Activated CD4-positive, alpha-beta T cell treated with anti-CD3 and anti-CD28 coated beads for 1 hour (primary cell): ENCODE measurements around the gene RERG.

ENCODE experiments used
- DNase-seq: peaks from one replicate; pipeline ENCODE4 v3.0.0-alpha.2; 2020

RERG gene

DNA sequence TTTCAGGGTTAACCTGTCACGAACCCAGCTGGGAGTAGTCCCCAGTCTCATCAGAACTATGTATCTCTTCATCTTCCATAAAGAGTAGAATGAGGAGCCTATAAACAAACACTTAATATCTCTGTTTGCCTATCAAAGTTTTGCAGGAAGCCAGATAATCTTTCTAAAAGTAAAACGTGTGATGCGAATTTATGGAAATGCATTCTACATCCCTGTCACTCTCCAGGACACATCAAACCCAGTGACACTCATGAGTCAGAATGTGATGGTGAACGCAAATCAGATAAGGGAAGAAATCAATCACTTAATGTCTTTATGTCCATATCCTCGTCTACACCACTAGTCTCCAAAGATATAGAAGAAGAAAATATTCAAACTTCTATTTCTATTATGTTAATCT, 37.4 kb downstream of the RERG start:
- no peak for DNase-seq

DNA sequence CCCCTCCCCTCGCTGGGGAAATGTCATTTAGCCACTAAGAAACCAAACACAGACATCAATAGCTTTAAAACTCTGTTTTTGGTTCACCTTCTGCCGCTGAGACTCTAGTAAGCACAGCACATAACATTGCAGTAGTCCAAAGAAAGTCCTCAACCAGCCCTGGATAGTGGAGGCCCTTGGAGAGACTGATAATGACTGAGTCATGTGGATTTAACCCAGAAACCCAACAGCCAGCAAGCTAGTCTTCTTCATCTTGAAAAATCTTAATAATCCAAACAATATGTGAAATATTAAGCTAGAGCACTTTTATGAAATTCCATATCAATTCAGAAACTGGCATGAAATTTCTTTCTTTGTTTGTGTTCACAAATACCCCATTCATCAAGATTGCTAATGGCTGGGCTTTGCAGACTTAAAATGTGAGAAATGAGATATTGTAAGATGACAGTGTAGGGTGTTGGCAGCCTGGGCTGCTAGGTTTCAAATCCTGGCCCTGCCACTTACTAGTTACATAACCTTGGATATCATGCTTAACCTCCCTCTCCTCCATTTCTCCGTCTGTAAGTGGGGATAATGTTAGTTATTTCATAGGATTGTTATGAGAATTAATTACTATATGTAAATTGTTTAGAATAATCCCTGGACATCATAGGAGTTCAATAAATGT, 40.1 kb downstream of the RERG start:
- DNase-seq = no peak

GRCh38 chr12:15180325-15180724, 40.9 kb downstream of the RERG start:
- no peak for DNase-seq

DNA sequence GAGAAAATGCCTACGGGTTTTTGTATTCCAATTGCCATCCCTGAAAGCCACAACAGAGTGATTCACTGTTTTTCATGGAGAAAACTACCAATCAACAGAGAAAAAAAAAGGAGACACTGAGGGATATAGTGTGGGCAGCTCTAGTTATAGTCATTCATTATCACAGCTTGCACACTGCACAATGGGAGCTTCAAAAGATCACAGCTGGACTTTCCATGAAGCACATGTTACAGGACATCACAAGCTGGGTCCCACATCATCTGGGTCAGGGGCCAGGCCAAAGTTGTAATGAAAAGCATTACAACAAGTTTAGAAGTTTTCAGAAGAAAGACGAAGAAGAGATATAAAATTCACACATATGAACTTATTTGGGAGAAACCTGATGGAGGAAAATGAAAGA, 41.5 kb downstream of the RERG start:
- no peak for DNase-seq

- DNase-seq = no peak
Measured at GRCh38 chr12:15173142-15173541, 48.1 kb downstream of the RERG start.

DNA sequence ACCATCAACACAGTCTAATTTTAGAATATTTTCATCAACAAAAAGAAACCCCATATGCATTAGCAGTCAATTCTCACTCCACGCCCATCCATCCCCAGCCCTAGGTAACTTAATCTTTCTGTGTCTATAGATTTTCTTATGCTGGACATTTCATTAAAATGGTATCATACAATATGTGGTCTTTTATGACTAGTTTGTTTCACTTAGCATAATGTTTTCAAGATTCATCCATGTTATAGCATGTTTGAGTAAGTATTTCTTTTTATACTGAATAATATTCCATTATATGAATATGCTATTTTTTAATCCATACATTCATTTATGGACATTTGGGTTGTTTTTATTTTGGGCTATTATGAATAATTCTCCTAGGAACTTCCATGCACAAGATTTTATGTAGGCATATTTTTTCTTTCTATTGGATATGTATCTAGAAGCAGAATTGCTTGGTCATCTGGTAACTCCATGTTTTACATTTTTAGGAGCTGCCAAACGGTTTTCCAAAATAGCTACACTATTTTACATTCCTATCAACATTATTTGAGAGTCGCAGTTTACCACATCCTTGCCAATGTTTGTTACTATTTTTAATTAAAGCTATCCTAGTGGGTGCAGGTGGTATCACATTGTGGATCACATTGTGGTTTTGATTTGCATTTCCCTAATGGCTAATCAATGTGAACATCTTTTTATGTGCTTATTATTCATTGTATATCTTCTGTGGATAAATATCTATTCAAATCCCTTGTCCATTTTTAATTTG, 49.0 kb downstream of the RERG start:
- no peak for DNase-seq

DNA sequence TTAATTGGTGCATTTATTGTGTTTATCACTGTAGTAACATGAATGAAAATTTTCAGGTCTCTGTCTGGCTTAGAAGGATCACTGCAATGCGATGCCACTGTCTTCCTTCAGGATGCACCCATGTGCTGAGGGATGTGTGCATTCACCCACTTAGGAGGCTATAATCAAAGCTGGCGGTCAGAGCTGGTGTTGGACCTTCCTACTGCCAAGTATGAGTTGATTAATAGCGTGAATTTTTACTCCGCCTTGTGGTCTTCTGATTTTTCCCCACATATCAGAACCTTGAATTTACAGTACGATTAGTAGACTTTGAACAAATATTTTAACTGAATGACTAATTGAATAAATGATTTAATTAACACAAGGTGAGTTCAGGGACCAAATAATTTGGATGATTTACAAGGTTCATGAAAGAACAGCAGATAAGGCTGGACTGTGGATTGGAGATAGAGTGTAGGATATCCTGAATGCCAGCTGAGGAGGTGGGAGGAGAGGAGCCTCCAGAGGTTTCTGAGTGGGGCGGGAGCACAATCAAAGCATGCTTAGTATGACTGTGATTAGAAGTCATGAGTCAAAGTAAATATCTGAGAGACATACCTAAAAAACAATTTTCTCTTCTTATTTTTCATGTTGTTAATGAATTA, 50.1 kb downstream of the RERG start:
- DNase-seq = no peak

DNA sequence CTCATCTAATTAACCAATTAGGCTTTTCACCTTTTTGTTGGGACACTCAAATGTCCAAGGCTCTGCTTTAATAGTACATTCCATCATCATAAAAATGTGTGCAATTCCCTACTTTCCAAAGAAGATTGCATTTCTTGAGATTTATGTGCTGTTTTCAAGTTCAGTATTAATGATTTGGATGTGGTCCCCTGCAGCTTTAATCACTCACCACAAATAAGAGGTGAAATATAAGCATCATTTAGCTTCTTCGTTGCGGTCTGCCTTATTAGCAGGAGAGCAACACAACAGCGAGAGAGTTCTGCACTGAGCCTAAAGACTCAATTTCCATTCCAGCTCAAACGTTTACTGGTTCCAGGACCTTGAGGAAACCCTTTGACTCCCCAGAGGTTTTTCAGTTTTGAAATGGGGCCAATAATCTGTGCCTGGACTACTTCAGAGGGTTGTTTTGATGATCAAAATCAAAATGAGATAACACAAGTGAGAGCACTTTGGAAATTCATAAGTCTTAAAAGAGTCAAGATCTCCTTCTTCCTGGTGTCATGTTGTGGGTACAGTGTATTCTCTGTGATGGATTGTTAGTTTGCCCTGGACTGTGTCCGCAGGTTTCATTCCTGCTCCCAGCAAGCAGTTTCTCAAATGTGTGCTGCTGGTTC, 53.1 kb downstream of the RERG start:
- no peak for DNase-seq

DNA sequence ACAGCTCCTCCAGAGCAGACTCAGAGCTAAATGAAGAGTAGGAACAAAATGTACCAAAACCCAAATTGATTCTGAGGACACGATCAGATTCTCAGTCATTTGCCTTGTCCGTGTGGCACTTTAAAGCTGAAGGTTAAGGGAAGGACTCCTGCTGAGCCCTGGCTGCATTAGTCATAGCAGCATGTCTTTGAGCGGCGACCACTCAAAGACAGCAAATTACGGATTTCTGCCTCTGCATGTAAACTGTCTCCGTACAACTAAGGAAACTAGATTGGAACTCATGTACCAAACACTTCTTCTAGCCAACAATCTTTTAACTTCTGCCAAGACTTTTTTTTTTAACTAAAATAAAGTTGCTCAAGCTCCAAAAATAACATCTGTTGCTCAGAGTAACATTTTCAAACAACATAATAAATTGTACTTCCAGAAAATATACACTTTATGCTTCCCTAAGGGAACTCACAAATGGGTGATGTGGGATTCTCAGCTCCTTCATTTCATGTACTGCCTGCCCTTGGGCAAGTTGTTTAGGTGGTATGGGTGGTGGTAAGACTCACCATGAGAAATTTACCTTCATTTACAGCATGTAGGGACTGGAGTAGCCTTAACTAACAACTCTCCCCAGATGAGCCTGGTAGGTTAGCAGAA, 56.1 kb downstream of the RERG start:
- no peak for DNase-seq

DNA sequence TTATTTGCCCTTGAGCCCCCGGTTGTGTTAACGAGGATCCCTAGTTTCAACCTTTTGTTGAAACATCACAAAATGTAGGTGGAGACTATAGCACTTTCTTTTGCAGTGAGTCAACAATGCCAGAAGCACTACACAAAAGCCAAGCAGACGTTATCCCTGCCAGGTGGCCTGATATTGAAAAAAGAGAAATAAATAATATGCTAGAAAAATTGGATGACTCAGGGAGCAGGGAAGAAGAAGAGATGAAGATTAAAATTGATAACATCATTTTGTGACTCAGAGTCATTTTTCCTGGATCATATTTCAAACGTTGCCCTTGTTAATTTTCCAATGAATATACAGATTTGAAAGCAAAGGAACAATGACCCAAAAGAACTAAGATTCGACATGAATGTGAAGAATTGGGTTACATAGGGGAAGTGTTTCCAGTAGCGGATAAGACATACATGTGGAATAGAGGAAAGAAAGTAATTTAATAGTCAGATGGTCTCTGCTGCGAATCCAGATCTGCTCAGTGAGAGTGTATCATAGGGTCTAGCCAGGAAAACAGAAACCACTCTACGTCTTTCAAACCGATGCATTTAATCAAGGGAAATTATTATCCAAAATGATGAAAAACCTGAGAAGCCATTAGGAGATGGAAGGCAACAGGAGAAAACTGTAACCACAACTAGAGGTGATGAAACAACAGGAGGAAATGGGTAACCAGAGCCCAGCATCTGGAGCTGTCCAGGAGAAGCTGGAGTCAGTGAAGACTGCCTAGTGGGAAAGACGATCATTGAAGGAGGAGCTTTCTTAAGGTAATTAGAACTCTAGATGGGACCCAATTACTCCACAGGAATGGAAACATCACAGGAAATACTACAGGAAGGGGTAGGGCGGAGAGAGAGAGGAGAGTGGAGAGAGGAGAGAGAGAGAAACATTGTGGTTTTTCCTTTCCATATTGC, 57.9 kb downstream of the RERG start:
- no peak for DNase-seq

DNA sequence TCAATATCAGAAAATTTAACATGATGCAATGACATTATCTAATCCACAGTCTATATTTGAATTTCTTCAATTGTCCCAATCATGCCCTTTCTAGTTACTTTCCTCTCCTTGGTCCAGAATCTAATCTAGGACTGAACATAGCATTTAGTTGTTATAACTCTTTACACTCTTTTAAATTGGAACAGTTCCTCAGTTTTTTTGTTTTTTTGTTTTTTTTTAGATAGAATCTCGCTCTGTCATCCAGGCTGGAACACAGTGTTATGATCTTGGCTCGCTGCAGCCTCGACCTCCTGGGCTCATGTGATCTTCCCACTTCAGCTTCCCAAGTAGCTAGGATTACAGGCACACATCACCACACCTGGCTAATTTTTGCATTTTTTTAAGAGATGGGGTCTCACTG, 63.1 kb downstream of the RERG start:
- no peak for DNase-seq

DNA sequence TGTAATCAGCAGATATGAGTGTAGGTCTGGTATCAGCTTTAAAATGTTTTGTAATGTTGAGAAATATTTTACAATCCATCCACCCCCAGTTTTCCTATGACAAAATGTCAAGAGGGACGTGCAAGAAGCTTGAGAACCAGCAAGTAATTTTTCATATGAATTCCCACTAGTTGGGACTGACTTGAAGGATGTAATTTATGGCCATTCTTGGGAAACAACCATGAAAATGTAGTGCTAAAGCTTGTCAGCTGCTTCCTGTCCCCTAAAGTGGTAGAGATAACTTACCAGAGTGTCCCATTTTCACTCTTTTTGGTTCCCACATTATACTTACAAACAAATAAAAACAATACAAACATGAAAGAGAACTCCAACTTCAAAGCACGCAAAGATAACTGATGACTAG, 63.9 kb downstream of the RERG start:
- no peak for DNase-seq

DNA sequence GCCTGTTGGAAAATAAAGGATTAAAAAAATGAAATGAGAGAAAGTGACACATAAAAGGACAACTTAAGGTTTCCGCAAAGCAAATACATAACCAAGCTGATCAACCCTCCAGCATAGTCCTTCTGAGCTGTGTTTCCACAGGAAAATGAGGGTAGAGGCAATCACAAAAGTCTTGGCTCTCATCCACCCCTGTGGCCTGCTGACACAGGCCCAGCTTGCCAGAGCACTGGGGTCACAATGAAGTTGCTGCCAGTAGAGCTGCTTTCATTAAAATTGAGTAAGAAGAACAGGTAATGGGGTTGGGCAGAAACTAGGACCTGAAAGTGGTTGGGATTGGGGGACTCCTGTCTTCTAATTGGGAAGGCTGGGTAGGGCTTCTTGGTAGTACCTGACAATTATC, 65.9 kb downstream of the RERG start:
- no peak for DNase-seq

GRCh38 chr12:15154103-15154502, 67.1 kb downstream of the RERG start:
- DNase-seq = no peak

- no peak for DNase-seq
Measured at GRCh38 chr12:15152868-15153267, 68.3 kb downstream of the RERG start.

GRCh38 chr12:15152456-15152855, 68.8 kb downstream of the RERG start:
- DNase-seq = no peak

DNA sequence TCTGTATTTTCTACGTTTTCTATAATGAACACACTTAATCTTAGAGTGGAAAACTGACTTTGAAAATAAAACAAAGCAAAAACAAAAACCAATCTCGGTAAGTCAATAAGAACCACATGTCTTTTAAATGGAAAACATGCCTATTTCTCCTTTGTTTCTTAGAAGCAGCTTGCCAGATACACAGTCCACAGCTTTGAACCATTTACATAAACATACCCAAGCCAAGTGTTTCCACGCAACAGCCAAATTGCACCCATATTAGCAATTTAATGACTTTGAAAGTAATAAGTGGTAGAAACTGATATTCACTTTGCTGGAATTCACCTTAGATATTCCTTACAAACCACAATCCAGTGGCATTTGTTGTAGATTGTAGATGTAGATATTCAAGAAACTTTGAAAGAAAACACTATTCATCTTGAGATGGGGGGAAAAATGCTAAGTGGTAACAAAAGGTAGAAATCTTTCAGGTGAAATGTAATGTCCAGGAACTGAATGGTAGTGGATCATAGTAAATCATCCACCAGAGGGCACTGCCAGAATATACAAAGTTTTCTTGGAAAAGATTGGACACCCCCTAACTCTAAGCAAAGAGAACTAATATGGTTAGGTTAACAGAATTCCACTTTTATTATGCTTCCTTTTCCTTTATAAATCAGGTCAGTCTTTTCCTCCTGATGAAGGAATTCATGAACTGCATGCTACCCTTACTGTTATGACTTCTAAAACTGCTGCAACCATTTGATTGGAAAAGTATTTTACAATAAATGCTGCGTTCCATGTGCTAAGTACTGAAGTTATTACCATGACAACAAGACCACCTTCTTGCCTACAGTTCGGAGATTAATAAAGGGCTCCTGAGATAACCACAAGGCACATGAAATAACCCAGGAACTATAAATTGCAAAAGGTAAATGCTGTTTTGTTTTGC, 69.8 kb downstream of the RERG start:
- no peak for DNase-seq

DNA sequence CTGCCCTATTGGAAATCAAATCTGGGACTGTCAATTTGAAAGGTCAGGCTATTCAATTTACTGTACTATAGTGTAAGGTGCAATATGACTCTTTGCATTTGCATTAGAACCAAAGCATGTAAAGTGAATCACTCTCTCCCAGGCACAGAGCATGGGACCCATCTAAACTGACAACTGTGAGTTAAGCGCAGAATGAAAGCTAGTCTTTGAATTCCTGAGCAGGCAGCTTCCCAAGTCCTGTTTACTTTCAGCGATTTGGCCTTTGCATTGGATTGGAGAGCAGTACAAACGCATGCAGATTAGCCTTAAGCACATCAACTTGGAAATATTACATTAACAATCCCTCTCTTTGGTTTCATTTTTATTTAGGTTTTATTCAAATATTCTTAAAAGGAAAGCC, 74.6 kb downstream of the RERG start:
- no peak for DNase-seq

- no peak for DNase-seq
Measured at GRCh38 chr12:15143467-15143866, 77.8 kb downstream of the RERG start.

- DNase-seq = no peak
Measured at GRCh38 chr12:15142711-15143110, 78.5 kb downstream of the RERG start.

- DNase-seq = no peak
Measured at GRCh38 chr12:15131431-15131830, 89.8 kb downstream of the RERG start.
